GM18517 (cell line): ENCODE measurements around the gene CHSY3.
A peak's percentile ranks its signal among the peaks of the same experiment; 100 is the strongest.

Experiments
- ATAC-seq: cut with Tn5 transposase; IDR thresholded peaks from one replicate; pipeline ENCODE4 v1.9.1; 2021; ENCODE audit warnings: mild to moderate bottlenecking, moderate library complexity; ENCODE audit not compliant: unreplicated experiment

CHSY3 gene

DNA sequence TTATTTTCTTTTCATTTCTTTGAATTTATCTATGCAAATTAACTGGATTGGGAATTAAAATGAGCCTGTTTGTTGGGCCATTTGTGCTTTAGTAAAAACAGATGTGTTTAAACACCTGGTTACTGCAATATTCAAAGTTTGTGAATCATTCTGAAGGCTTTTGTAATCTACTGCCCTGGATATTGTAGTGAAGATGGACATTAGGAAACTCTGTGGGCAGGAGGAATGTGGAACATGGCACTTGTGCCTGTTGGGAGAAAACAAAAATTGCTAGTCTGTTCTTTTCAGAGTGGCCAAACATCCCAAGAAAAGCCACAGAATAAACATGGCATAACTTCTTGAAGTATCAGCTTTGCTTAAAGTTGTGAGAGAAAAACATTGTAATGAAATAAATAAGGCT lies 40.8 kb downstream of the CHSY3 start:
- ATAC-seq: no peak

DNA sequence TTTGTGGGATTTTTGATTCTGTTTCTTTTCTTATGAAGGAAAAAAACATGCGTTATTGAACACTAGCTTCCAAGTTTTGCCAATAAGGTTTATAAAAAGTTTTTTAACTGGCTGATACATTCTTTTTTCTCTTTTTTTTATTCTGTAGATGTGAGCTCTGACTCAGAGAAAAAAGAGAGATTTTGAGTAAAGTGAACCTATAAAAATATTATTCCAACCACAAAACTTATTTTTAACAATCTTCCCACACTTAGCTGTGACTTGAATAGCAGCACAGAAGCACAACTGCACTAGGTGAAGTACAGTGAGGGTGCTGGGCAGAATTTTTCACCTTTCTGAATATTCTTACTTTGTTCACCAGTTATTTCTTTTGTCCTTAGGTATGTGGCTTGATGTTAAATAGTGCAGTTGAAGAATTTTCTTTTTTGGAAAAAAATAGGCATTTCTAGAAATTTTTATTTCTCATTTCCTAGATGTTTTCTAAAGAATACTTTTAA lies 41.6 kb downstream of the CHSY3 start:
- no peak for ATAC-seq

DNA sequence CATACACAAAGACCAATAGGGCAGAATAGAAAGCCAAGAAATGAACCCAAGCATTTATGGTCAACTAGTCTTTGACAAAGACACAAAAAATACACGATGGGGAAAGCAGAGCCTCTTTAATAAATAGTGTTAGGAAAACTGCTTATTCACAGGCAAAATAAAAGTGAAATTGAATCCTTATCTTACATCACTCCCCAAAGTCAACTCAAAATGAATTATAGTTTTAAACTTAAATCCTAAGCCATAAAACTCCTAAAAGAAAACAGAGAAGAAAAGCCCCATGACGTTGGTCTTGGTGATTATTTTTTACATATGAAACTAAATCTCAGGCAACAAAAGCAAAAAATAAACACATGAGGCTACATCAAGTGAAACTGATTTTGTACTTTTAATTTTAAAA lies 46.8 kb downstream of the CHSY3 start:
- no peak for ATAC-seq

DNA sequence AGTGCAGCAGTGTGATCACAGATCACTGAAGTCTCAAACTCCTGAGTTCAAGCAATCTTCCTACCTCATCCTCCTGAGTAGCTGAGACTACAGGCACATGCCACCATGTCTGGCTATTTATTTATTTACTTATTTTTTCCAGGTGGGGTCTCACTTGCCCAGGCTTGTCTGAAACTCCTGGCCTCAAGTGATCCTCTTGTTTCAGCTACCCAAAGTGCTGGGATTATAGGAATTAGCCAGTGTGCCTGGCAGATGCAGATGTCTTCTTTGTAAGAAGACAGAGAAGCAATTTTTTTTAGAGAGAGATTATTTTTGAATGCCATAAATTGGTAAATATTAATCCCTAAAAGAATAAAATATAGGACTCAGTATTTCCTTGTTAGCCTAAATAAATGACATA lies 54.3 kb downstream of the CHSY3 start:
- no peak for ATAC-seq

DNA sequence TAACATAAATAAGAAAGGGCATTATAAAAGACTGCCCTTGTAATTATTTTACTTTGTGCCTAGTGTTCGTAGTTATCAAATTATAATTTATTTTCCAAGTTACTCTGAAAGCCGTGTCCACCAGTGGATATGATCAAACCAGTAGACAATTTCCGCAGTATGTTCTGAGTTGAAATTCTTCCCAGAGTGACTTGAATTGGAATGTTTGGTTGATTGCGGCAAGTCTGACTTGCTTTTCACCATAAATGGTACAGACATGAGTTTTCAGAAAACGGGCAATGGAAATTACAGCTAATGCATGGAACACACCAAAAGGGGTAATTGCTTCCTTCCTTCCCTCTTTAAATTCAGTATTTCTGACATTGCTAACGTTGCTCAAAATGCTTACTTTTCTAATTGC lies 56.6 kb downstream of the CHSY3 start:
- no peak for ATAC-seq

DNA sequence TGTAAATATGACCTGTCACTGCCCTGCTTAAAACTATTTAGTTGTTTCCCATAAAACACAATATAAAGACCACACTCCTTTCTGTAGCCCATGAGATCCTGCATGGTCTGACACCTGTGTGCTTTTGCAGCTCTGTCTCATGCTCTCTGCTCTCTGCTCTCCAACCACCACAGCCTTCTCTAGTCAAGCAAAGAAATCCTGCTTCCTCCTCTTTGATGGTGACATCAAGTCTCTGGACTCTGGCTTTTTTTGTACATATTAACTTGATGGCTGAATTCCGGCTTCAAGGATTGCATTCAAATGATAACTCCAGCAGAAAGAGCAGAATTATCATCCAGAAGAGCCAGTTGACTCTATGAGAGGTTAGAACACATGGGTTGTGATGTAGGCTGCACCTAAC lies 58.2 kb downstream of the CHSY3 start:
- ATAC-seq: no peak

DNA sequence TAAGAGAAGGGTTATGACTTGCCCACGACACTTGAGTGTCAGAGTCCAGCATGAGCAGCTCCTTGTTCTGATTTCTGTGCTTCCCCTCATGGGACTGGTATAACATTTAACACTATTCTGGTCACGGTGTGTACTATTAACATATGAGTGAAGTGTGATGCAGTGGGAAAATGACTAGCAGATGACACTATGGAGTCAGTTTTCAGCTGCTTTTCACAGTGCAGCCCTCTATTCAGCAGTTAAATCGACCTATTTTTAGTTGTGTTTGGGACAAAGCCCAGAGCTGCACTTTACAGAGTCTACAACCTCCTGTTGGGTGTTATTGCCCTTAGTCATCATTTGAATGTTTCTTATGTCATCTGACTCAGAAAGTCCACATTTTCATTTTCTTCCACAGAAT lies 59.1 kb downstream of the CHSY3 start:
- ATAC-seq: no peak

DNA sequence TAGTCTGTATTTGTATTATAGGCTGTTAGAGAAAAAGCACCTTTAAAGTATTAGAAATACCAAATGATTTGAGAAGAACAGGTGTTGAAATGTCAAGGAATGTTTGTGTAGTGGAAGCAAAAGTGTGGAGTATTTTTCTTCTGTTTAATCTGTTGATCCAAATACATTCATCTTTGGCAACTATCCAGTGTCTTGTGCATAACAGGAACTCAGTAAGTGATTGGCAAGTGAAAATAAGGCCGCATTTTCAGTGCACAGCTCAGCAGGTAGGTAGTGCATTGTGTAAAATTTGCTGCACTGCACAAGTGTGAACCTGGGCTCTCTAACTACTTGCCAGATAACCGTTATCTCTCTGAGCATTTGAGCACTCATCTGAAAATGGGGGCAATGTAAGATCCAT lies 61.8 kb downstream of the CHSY3 start:
- ATAC-seq: no peak

DNA sequence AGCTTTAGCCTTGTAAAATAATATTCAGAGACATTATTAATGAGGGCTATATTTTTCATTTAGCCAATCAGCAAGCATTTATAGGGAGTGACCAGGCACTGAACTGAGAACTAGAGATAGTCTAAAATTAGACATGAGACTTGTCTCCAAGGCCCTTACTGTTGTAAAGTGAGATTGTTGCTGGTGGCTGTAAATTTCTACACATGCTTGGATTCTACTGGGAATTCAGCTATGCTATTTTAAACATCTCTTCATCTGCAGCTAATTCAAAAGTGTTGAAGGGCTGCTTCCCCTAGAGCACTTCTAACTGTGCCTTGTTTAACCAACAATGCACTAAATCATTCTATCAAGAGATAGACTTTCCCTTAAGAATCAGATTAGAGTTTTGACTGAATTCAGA lies 67.4 kb downstream of the CHSY3 start:
- ATAC-seq: no peak

DNA sequence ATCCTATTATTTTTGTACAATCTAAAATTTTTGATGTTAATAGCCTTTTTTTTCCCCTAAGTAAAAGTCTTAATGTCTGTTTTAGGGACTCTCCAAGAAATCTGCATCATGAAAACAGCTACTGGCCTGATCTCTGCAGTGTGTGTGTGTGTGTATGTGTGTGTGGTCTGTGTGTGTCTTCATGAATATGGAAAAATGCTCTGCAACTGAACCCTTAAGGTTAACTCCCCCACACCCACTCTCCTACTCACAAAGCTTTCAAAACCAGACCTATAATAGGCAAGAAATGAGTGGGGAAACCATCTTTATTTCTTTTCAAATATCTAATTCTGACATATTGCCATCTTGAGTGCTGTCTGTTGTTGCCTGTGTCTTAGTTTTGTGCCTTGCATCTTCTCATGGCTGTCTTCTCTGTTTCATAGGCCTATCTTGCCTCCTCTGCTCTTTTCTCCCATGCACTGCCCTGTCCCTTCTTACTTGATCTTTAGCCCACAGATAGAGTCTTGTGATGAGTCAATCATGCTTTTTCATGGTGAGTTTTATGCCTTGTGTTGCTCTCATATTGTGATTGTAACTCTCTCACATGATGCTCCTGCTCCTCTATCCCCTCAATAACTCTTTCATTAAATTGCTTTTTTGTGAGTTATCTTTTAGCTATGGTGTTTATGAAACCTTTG lies 68.3 kb downstream of the CHSY3 start:
- no peak for ATAC-seq

DNA sequence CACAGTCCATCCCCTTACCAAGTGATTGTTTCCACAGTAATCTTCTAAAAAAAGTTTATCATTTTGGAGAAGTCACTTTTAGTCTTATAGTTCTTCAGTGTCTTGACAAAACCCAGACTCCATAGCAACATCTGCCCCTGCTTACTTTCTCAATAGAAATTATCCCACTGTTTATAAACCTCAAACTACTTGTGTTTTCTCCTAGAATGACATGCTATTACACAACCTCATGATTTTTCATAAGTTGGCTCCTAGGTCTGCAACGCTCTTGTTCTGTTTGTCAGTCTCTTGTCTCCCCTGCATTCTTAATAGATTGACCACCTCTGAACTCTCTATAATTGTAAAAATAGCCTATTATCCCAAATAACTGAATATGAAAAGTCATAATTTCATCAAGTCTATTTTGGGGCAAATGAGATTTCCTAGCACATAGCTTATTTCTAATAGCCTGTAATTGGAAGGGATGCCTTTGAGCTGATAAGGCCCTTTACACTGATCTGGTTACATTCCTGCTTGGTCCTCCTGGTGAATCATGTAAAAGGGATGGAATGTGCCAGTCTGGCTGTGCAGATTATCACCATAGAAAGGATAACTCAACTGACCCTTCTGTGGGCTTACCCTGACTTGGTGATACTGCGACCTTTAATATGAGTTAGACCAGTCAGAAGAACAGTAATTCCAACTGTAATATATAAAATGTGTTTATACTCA lies 69.6 kb downstream of the CHSY3 start:
- no peak for ATAC-seq

DNA sequence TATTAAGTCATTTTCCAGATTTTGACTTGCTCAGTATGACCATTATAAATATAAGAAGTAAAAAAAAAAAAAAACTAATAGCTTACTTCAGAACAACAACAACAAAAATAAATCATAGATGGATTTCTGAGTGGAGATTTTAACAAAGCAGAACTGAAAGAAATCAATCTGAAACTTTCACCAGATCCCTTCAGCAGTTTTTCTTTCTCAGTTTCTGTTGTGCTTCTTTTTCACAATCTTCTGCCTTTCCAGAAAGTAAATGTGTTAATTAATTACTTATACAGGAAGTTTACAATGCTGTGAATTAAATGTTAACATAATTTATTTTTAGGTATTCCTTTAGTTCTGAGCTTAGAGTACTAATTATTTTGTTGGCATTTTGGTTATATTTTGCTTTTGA lies 73.5 kb downstream of the CHSY3 start:
- peak; percentile 85 for ATAC-seq

DNA sequence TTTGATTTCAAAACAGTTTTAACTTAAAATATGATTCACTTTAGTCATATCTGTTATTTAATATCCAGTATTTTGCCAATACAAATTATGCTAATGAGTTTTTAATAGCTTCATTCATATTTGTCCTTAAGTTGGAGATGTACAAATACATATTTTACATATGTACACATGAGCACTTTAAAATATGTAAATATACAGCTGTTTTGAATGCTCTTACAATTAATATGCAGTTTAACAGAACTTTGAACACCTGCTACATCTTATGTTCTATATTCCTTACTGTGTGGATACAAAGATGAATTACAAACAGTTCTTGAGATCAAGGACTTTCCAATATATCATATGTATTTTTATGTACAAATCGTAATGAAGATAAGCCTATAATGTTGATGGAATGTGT lies 74.0 kb downstream of the CHSY3 start:
- peak; percentile 9 for ATAC-seq

DNA sequence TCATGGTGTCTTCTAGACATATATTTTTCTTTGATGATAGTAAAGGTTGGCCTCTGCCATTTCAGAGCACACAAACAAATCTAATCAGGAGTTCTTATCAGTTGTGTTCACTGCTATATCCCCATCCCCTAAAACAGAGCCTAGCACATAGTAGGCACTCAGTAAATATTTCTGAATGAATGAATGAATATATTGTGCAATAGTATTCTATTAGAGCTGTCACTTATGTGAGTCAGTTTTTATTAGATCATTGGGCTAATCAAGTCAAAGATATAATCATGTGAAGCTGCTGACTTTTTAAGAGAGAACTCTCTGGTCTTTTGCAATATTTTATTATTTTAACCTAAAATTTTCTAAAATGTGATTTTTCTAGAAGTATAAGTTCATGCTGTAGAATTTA lies 84.2 kb downstream of the CHSY3 start:
- no peak for ATAC-seq

DNA sequence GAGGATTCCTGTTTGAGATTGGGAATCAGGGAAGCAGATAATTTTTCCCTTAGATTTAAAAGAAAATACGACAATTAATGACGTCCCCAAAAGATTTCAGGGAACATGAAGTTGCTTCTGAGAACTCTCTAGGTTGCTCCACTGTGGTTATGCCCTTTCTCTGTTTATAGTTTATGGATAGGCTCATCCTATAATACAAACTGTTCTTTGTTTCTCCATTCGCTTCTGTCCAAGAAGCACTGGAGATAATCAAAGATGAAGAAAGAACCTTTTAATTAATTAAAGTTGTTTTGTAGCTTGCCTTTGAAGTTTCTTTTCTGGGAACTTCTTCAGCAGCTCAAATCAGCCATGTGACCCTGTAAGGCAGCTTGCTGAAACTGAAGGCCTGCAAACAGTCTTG lies 87.5 kb downstream of the CHSY3 start:
- no peak for ATAC-seq

DNA sequence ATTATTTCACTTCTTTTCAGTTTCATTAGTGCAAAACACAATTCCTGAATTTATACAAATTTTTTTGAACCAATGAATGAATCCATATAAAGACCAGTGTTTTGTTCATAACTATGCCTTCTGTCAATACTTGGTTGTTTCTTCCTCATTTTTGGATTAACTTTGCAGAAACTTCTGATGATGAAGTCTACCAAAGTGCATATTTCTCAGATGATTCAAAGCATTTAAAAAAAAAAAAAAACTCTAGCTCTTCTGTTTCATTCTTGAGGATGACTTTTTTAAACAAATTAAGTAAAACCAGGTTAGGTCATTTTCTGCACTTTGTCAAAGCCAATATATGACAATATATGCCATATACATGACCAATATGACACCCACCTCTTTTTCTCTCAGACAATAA lies 92.6 kb downstream of the CHSY3 start:
- no peak for ATAC-seq

DNA sequence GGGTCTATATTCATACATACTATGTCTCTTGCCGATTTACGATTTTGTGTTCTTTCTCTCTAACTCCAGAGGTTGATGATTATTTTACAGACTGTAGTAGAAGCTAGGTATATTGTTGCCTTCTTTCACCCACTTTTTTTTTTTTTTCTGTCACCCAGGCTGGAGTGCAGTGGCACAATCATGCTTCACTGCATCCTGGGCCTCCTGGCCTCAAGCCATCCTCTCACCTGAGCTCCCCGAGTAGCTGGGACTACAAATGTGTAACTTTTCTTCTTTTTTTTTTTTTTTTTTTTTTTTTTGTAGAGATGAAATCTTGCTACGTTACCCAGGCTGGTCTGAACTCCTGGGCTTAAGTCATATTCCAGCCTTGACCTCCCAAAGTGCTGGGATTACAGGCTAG lies 96.2 kb downstream of the CHSY3 start:
- no peak for ATAC-seq

DNA sequence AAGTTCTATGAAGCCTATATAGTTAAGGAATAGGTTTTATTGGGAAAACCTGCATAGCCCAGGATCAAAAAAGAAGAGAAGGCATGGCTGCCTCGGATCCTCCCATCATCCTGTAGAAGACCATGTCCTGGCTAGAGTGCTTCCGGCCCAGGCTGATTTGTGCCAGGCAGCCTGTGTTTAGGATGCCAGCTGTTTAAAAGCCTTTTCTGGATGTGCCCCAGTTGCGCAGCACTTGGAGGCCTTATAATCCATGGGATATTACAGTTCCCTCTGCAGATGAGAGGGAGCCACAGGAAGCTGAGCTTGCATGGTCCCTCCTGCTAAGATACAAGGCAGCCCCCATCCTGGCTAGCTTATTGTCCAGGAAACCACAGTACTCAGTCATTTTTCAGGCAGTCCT lies 97.9 kb downstream of the CHSY3 start:
- no peak for ATAC-seq

DNA sequence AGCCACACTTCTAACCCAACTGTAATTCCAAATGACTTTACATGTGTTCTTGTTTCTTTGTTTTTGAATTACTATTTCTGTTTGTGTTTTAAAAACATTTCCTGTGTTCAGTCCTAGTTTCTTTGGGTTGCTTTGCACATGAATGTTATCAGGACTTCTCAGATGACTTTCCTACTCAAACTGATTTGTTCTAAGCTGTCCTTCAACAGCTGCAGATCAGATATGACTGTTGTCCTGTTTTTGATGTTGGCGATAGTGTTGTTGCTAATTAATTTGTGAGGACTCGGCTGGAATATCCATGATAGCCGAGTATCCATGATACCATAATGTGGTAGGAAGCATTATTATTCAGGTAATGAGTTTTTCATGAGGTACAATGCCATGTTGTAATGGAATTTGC lies 98.6 kb downstream of the CHSY3 start:
- no peak for ATAC-seq

DNA sequence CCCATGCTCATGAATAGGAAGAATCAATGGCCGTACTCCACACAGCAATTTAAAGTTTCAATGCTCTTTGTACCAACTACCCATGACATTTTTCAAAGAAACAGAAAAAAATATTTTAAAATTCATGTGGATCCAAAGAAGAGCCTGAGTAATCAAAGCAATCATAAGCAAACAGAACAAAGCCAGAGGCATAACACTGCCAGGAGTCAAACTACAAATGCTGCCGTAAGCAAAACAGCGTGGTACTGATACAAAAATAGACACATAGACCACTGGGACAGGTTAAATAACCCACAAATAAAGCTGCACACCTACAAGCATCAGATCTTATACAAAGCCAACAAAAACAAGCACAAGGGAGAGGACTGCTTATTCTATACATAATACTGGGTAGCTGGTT lies 107.7 kb downstream of the CHSY3 start:
- ATAC-seq: no peak

DNA sequence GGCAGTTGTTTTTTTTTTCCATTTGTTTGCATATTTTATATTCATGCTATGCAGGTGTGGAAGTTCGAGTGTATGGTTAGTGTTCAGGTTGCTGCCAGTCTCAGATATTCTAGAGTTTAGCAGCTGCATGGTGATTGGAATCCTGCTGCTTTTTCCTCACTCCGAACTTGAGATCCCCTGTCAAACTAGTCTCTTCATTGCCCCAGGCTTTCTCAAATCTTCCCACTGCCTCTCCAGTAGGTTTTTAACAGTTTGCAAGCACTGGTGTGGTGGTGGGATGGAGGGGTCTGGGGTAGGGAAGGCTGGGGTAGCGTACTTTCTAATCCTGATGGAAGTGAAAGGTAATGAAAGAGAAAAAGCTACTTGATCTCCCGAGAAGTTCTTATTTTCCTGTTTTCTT lies 112.9 kb downstream of the CHSY3 start:
- ATAC-seq: no peak

DNA sequence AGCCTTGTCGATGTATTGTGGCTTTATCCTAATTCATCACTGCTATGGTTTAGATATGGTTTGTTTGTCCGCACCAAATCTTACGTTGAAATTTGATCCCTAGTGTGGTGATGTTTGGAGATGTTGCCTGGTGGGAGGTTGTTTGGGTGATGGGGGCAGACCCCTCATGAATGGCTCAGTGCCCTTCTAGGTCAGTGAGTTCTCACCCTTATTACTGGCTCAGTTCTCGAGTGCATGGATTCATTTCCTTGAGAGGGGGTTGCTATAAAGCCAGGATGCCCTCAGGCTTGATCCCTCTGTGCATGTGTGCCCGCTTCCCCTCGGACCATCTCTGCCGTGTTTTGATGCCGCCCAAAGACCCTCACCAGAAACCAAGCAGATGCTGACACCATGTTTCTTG lies 114.4 kb downstream of the CHSY3 start:
- no peak for ATAC-seq

DNA sequence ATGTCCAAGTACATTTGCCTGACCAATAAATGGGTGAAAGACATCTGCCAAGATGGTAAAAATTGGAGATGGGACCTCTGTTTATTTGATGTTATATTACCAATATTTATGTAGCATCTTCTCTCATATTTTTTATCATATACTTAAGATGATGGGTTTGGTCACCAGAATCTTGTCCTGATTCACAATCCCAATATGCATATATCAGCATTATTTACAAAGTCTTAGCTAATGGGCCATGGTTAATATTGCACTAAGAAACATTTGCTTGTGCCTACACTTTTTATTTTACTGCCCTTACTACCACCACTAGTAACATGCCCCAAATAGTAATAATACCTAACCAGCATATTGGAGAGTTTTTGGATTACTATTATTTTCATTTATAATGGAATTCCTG lies 116.7 kb downstream of the CHSY3 start:
- no peak for ATAC-seq
